Measurements from ENCODE around the gene IP6K1. TPM values are rescaled to one million over a fixed set of nuclear protein-coding genes. Genes with fewer than 3 reads are reported as not detected.

IP6K1 gene
- total and polyA plus RNA-seq, 2 donors (not counting 1 experiment from before 2014, with no cell fraction given) = 27.8 to 77.8 TPM

GRCh38 chr3:49747792-49748480 lies 38.4 kb downstream of the IP6K1 start:
- Histone ChIP-seq H3K27ac (ENCODE audit: low read length in 2 of 2) (no peak overlapping the region), H2AFZ (ENCODE audit: insufficient read depth, low read depth, low read length, poor library complexity, severe bottlenecking) (no peak overlapping the region), H3K27me3 (replicated peaks in 1 of 4; ENCODE audit: control extremely low read depth in 1 of 4, control insufficient read depth in 3 of 4, insufficient read depth in 4 of 4, low read length in 3 of 4) (no peaks in the 10 kb centered on the region), H4K20me1 (ENCODE audit: control insufficient read depth, insufficient read depth, low read length, poor library complexity, severe bottlenecking) (peaks cover 44% of the 10 kb centered on the region), H3K9me3 (ENCODE audit: control extremely low read depth in 1 of 3, control insufficient read depth in 2 of 3, insufficient read depth in 1 of 3, low read length in 2 of 3) (no peaks in the 10 kb centered on the region), H3K9ac (ENCODE audit: low read length) (no peak overlapping the region), H3K79me2 (ENCODE audit: control insufficient read depth, insufficient read depth, low read length) (peaks cover 78% of the 10 kb centered on the region), H3K4me1 (ENCODE audit: control insufficient read depth in 2 of 2, insufficient read depth in 2 of 2, low read length in 2 of 2) (no peaks in the 10 kb centered on the region), H3K4me2 (replicated peaks; ENCODE audit: low read depth, low read length, poor library complexity, severe bottlenecking) (no peak overlapping the region), H3K4me3 (ENCODE audit: control extremely low read depth in 1 of 5, extremely low read depth in 1 of 5, insufficient read depth in 1 of 5, low read depth in 2 of 5, low read length in 4 of 5) (no peak overlapping the region), H3K36me3 (replicated peaks in 1 of 2; ENCODE audit: control extremely low read depth in 1 of 2, control insufficient read depth in 1 of 2, extremely low read depth in 1 of 2, insufficient read depth in 2 of 2, low read length in 1 of 2) (peaks cover 4 to 42% of the 10 kb centered on the region in 2 experiments)
- Mint-ChIP-seq H3K27ac (no peak overlapping the region), H3K4me1 (peaks cover 2% of the 10 kb centered on the region), H3K27me3 (no peaks in the 10 kb centered on the region), H3K4me3 (no peak overlapping the region), H3K9me3 (ENCODE audit: insufficient read depth) (no peaks in the 10 kb centered on the region)
- POLR2A ChIA-PET = no interaction called here
- CTCF ChIA-PET = no interaction called here
- DNase-seq = no peak
- intact Hi-C loops (cut with micrococcal nuclease) = no loop called here
- TF ChIP-seq, protein P1, sequence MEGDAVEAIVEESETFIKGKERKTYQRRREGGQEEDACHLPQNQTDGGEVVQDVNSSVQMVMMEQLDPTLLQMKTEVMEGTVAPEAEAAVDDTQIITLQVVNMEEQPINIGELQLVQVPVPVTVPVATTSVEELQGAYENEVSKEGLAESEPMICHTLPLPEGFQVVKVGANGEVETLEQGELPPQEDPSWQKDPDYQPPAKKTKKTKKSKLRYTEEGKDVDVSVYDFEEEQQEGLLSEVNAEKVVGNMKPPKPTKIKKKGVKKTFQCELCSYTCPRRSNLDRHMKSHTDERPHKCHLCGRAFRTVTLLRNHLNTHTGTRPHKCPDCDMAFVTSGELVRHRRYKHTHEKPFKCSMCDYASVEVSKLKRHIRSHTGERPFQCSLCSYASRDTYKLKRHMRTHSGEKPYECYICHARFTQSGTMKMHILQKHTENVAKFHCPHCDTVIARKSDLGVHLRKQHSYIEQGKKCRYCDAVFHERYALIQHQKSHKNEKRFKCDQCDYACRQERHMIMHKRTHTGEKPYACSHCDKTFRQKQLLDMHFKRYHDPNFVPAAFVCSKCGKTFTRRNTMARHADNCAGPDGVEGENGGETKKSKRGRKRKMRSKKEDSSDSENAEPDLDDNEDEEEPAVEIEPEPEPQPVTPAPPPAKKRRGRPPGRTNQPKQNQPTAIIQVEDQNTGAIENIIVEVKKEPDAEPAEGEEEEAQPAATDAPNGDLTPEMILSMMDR (IDR thresholded peaks at IDR 0.05) = no peak
- no peak for TF ChIP-seq EZH2 (IDR thresholded peaks at IDR 0.05; ENCODE audit: borderline replicate concordance, insufficient read depth, low read depth, low read length, poor library complexity, severe bottlenecking)
- ATAC-seq (ENCODE audit: low read depth) = no peak
- WGBS (ENCODE audit: insufficient coverage) = 98% methylated on average over 10 of the region's 13 CpGs

GRCh38 chr3:49745986-49746385 lies 40.4 kb downstream of the IP6K1 start:
- ATAC-seq (ENCODE audit: low read depth) (no peak), DNase-seq (no peak)
- H3K36me3 ChIP-seq (replicated peaks in 1 of 2; ENCODE audit: control extremely low read depth in 1 of 2, control insufficient read depth in 1 of 2, extremely low read depth in 1 of 2, insufficient read depth in 2 of 2, low read length in 1 of 2) = peaks cover 0 to 48% of the 10 kb centered on the region in 2 experiments
- H3K9me3 ChIP-seq (ENCODE audit: control extremely low read depth in 1 of 3, control insufficient read depth in 2 of 3, insufficient read depth in 1 of 3, low read length in 2 of 3) = no peaks in the 10 kb centered on the region
- Mint-ChIP-seq H3K9me3 (ENCODE audit: insufficient read depth) (no peaks in the 10 kb centered on the region), H3K4me3 (no peak overlapping the region), H3K27me3 (no peaks in the 10 kb centered on the region), H3K4me1 (peaks cover 1% of the 10 kb centered on the region), H3K27ac (no peak overlapping the region)
- no peak overlapping the region for H3K27ac ChIP-seq (ENCODE audit: low read length in 2 of 2)
- ChIA-PET POLR2A (no interaction called here), CTCF (interaction anchor here (1.7 to 1.9 kb wide), 2 partner anchors 56 to 94 kb away, joined by 4 to 5 read pairs; partner anchors contain the start of gene INKA1)
- peaks cover 67% of the 10 kb centered on the region for H3K79me2 ChIP-seq (ENCODE audit: control insufficient read depth, insufficient read depth, low read length)
- H3K4me2 ChIP-seq (replicated peaks; ENCODE audit: low read depth, low read length, poor library complexity, severe bottlenecking) = no peak overlapping the region
- no peaks in the 10 kb centered on the region for H3K4me1 ChIP-seq (ENCODE audit: control insufficient read depth in 2 of 2, insufficient read depth in 2 of 2, low read length in 2 of 2)
- no peaks in the 10 kb centered on the region for H3K27me3 ChIP-seq (replicated peaks in 1 of 4; ENCODE audit: control extremely low read depth in 1 of 4, control insufficient read depth in 3 of 4, insufficient read depth in 4 of 4, low read length in 3 of 4)
- TF ChIP-seq, protein P1 (IDR thresholded peaks at IDR 0.05) = no peak
- TF ChIP-seq EZH2 (IDR thresholded peaks at IDR 0.05; ENCODE audit: borderline replicate concordance, insufficient read depth, low read depth, low read length, poor library complexity, severe bottlenecking) = no peak
- no peak overlapping the region for H3K4me3 ChIP-seq (ENCODE audit: control extremely low read depth in 1 of 5, extremely low read depth in 1 of 5, insufficient read depth in 1 of 5, low read depth in 2 of 5, low read length in 4 of 5)
- H3K9ac ChIP-seq (ENCODE audit: low read length) = no peak overlapping the region
- no peak overlapping the region for H2AFZ ChIP-seq (ENCODE audit: insufficient read depth, low read depth, low read length, poor library complexity, severe bottlenecking)
- no CpG with 5 or more reads among the region's 2 CpGs for WGBS (ENCODE audit: insufficient coverage)
- intact Hi-C loops (cut with micrococcal nuclease) = no loop called here
- peaks cover 42% of the 10 kb centered on the region for H4K20me1 ChIP-seq (ENCODE audit: control insufficient read depth, insufficient read depth, low read length, poor library complexity, severe bottlenecking)
